ENCODE measurements around the gene FOXP1. TPM values are rescaled to one million over a fixed set of nuclear protein-coding genes. Genes with fewer than 3 reads are reported as not detected.

FOXP1 gene
- total and polyA plus RNA-seq, 2 donors from 2014 or later: 6.7 to 87.2 TPM

GRCh38 chr3:71355037-71355436 is 228.5 kb downstream of the FOXP1 start:
- intact Hi-C loops (cut with DNase I): no loop called here
- Histone ChIP-seq H3K4me1 (ENCODE audit: control insufficient read depth in 2 of 3, insufficient read depth in 2 of 3, low read depth in 1 of 3, low read length in 3 of 3) (no peaks in the 10 kb centered on the region), H3K27me3 (ENCODE audit: control insufficient read depth, insufficient read depth, low read length) (no peaks in the 10 kb centered on the region), H3K9me3 (ENCODE audit: control insufficient read depth in 2 of 3, insufficient read depth in 1 of 3, low read length in 3 of 3) (no peaks in the 10 kb centered on the region), H3K36me3 (ENCODE audit: control insufficient read depth in 2 of 3, insufficient read depth in 3 of 3, low read length in 3 of 3) (no peaks in the 10 kb centered on the region), H3K27ac (ENCODE audit: low read depth in 2 of 2, low read length in 2 of 2) (no peak overlapping the region), H3K4me3 (ENCODE audit: low read length in 3 of 3) (no peak overlapping the region), H3K9ac (ENCODE audit: low read length in 3 of 3) (no peak overlapping the region)
- DNase-seq (no peak), FAIRE-seq (no peak)
- TF ChIP-seq CTCF (IDR thresholded peaks at IDR 0.05; ENCODE audit: borderline replicate concordance, extremely low read depth, insufficient read depth): no peak

GRCh38 chr3:71351403-71352149 is 232.0 kb downstream of the FOXP1 start:
- H3K36me3 ChIP-seq (ENCODE audit: control insufficient read depth in 2 of 3, insufficient read depth in 3 of 3, low read length in 3 of 3): no peaks in the 10 kb centered on the region
- no peak for FAIRE-seq
- intact Hi-C loops (cut with DNase I): no loop called here
- H3K9ac ChIP-seq (ENCODE audit: low read length in 3 of 3): no peak overlapping the region
- no peak overlapping the region for H3K4me3 ChIP-seq (ENCODE audit: low read length in 3 of 3)
- no peaks in the 10 kb centered on the region for H3K27me3 ChIP-seq (ENCODE audit: control insufficient read depth, insufficient read depth, low read length)
- TF ChIP-seq CTCF (IDR thresholded peaks at IDR 0.05; ENCODE audit: borderline replicate concordance, extremely low read depth, insufficient read depth): no peak
- no peak for DNase-seq
- H3K9me3 ChIP-seq (ENCODE audit: control insufficient read depth in 2 of 3, insufficient read depth in 1 of 3, low read length in 3 of 3): no peaks in the 10 kb centered on the region
- H3K27ac ChIP-seq (ENCODE audit: low read depth in 2 of 2, low read length in 2 of 2): no peak overlapping the region
- no peaks in the 10 kb centered on the region for H3K4me1 ChIP-seq (ENCODE audit: control insufficient read depth in 2 of 3, insufficient read depth in 2 of 3, low read depth in 1 of 3, low read length in 3 of 3)

GRCh38 chr3:71350998-71351397 is 232.5 kb downstream of the FOXP1 start:
- Histone ChIP-seq H3K36me3 (ENCODE audit: control insufficient read depth in 2 of 3, insufficient read depth in 3 of 3, low read length in 3 of 3) (no peaks in the 10 kb centered on the region), H3K9ac (ENCODE audit: low read length in 3 of 3) (no peak overlapping the region), H3K4me3 (ENCODE audit: low read length in 3 of 3) (no peak overlapping the region), H3K27me3 (ENCODE audit: control insufficient read depth, insufficient read depth, low read length) (no peaks in the 10 kb centered on the region), H3K27ac (ENCODE audit: low read depth in 2 of 2, low read length in 2 of 2) (no peak overlapping the region), H3K9me3 (ENCODE audit: control insufficient read depth in 2 of 3, insufficient read depth in 1 of 3, low read length in 3 of 3) (no peaks in the 10 kb centered on the region), H3K4me1 (ENCODE audit: control insufficient read depth in 2 of 3, insufficient read depth in 2 of 3, low read depth in 1 of 3, low read length in 3 of 3) (no peaks in the 10 kb centered on the region)
- intact Hi-C loops (cut with DNase I): no loop called here
- no peak for TF ChIP-seq CTCF (IDR thresholded peaks at IDR 0.05; ENCODE audit: borderline replicate concordance, extremely low read depth, insufficient read depth)
- no peak for FAIRE-seq
- DNase-seq: no peak

GRCh38 chr3:71348831-71349230 is 234.7 kb downstream of the FOXP1 start:
- no peaks in the 10 kb centered on the region for H3K36me3 ChIP-seq (ENCODE audit: control insufficient read depth in 2 of 3, insufficient read depth in 3 of 3, low read length in 3 of 3)
- H3K27me3 ChIP-seq (ENCODE audit: control insufficient read depth, insufficient read depth, low read length): no peaks in the 10 kb centered on the region
- FAIRE-seq (no peak), DNase-seq (no peak)
- H3K4me1 ChIP-seq (ENCODE audit: control insufficient read depth in 2 of 3, insufficient read depth in 2 of 3, low read depth in 1 of 3, low read length in 3 of 3): no peaks in the 10 kb centered on the region
- H3K9ac ChIP-seq (ENCODE audit: low read length in 3 of 3): no peak overlapping the region
- H3K27ac ChIP-seq (ENCODE audit: low read depth in 2 of 2, low read length in 2 of 2): no peak overlapping the region
- intact Hi-C loops (cut with DNase I): no loop called here
- no peaks in the 10 kb centered on the region for H3K9me3 ChIP-seq (ENCODE audit: control insufficient read depth in 2 of 3, insufficient read depth in 1 of 3, low read length in 3 of 3)
- no peak for TF ChIP-seq CTCF (IDR thresholded peaks at IDR 0.05; ENCODE audit: borderline replicate concordance, extremely low read depth, insufficient read depth)
- H3K4me3 ChIP-seq (ENCODE audit: low read length in 3 of 3): no peak overlapping the region
